ENCODE results near the gene MRPL22.

GRCh38 chr5:154898210-154898609, 42.7 kb upstream of the MRPL22 start:
- TF ChIP-seq CTCF (conservative IDR thresholded peaks at IDR 0.05; ENCODE audit: low read depth, low read length) (no peak), EZH2 (IDR thresholded peaks at IDR 0.05; ENCODE audit: low read length, unreplicated experiment) (no peak)

Measured in PC-3 (cell line).